NB4 (cell line): ENCODE data around the gene XNDC1N.
"Not testable (repeated sequence)": the region's sequence is repeated elsewhere in the genome, so short reads cannot be mapped to it uniquely, and the experiment has no call there.

Experiments used
- POLR2A ChIP-seq: IDR thresholded peaks from 2 replicates; pipeline ENCODE4 v1.6.1; 2011; ENCODE audit warnings: mild to moderate bottlenecking; ENCODE audit not compliant: insufficient read length; ENCODE audit errors: extremely low read depth
- TF ChIP-seq, protein P1 (sequence below): IDR thresholded peaks from one replicate; pipeline ENCODE4 v1.5.1; 2012; ENCODE audit warnings: low read depth, low read length

GRCh38 chr11:71889181-71889872 lies 39.1 kb downstream of the XNDC1N start:
- TF ChIP-seq, protein P1, sequence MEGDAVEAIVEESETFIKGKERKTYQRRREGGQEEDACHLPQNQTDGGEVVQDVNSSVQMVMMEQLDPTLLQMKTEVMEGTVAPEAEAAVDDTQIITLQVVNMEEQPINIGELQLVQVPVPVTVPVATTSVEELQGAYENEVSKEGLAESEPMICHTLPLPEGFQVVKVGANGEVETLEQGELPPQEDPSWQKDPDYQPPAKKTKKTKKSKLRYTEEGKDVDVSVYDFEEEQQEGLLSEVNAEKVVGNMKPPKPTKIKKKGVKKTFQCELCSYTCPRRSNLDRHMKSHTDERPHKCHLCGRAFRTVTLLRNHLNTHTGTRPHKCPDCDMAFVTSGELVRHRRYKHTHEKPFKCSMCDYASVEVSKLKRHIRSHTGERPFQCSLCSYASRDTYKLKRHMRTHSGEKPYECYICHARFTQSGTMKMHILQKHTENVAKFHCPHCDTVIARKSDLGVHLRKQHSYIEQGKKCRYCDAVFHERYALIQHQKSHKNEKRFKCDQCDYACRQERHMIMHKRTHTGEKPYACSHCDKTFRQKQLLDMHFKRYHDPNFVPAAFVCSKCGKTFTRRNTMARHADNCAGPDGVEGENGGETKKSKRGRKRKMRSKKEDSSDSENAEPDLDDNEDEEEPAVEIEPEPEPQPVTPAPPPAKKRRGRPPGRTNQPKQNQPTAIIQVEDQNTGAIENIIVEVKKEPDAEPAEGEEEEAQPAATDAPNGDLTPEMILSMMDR, result not testable (repeated sequence)
- not testable (repeated sequence) for TF ChIP-seq POLR2A
